Thoracic aorta (tissue), 2 donors: ENCODE measurements around the gene FMNL1. TPM values are rescaled to one million over a fixed set of nuclear protein-coding genes. Genes with fewer than 3 reads are reported as not detected.

ENCODE experiments used
- ATAC-seq: fragments of 150-250 bp; one replicate; pipeline ENCODE4 v1.8.0; 2017; ENCODE audit warnings: low read depth; ENCODE audit not compliant: insufficient number of reproducible peaks, low FRiP score
- DNase-seq: peaks from one replicate; pipeline ENCODE4 v3.0.0-alpha.2; 2020; ENCODE audit warnings: low spot score
- H3K27ac ChIP-seq, 2 donors: fragments of 200-600 bp; sonication (generic); 1 replicate in 1 of 2; 2 replicates in 1 of 2; pipeline ENCODE4 v1.5.1; 2016; ENCODE audit warnings: mild to moderate bottlenecking in 2 of 2, moderate library complexity in 2 of 2
- H3K27me3 ChIP-seq: fragments of 200-600 bp; sonication (generic); replicated peaks from 2 replicates; pipeline ENCODE4 v1.6.0; 2016; ENCODE audit warnings: mild to moderate bottlenecking; ENCODE audit not compliant: insufficient read depth
- H3K36me3 ChIP-seq: fragments of 200-600 bp; sonication (generic); one replicate; pipeline ENCODE4 v1.5.1; 2016
- H3K4me1 ChIP-seq, 2 donors: fragments of 200-600 bp; sonication (generic); 1 replicate in 1 of 2; 2 replicates in 1 of 2; pipeline versions ENCODE4 v1.5.1 to v1.6.0; 2016; ENCODE audit warnings: low read depth in 2 of 2, mild to moderate bottlenecking in 1 of 2; ENCODE audit not compliant: control insufficient read depth in 1 of 2
- H3K4me3 ChIP-seq: fragments of 200-600 bp; sonication (generic); 2 replicates; pipeline ENCODE4 v1.5.1; 2016; ENCODE audit warnings: mild to moderate bottlenecking
- H3K9me3 ChIP-seq: fragments of 200-600 bp; sonication (generic); 2 replicates; pipeline ENCODE4 v1.5.1; 2016
- total RNA-seq, 2 donors: library from RNA; depleted of rRNA; stranded (reverse); fragments of >200 nt; gene quantifications; one replicate each; pipeline versions ENCODE4 v1.1.0 to v1.2.3, GENCODE V29; 2016
- TF ChIP-seq, protein P1 (sequence below): fragments of 200-600 bp; sonication (generic); IDR thresholded peaks from one replicate; pipeline ENCODE4 v1.5.1; 2019; ENCODE audit warnings: antibody characterized with exemption

FMNL1 gene
- total RNA-seq, 2 donors from 2014 or later = 31.4 to 37.2 TPM

DNA sequence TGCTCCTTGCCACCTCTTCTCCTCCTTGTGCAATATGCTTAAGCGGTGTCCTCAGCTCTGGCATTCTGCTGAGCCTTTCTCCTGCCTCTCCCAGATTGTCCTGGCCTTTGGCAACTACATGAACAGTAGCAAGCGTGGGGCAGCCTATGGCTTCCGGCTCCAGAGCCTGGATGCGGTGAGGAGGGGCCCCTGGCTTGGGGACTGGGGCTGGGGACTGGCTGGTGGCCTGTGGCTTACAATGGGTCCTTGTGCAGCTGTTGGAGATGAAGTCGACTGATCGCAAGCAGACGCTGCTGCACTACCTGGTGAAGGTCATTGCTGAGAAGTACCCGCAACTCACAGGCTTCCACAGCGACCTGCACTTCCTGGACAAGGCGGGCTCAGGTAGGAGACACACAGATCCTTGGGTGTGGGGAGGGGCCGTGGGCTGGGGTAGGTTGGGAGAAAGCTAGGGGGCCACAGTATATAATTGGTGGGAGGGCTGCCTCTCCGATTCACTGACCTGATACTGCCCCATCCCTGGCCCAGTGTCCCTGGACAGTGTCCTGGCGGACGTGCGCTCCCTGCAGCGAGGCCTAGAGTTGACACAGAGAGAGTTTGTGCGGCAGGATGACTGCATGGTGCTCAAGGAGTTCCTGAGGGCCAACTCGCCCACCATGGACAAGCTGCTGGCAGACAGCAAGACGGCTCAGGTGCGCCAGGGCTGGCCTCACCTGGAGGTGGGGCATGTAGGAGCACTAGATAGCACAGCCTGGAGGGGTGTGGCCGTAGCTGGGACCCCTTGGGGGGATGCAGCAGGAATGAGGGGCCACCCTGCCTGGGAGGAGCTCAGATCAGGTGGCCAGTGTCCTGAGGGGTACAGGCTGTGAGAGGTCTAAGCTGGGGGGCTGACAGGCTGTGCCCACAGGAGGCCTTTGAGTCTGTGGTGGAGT is 23.3 kb downstream of the FMNL1 start:
- no peak for ATAC-seq
- TF ChIP-seq, protein P1, sequence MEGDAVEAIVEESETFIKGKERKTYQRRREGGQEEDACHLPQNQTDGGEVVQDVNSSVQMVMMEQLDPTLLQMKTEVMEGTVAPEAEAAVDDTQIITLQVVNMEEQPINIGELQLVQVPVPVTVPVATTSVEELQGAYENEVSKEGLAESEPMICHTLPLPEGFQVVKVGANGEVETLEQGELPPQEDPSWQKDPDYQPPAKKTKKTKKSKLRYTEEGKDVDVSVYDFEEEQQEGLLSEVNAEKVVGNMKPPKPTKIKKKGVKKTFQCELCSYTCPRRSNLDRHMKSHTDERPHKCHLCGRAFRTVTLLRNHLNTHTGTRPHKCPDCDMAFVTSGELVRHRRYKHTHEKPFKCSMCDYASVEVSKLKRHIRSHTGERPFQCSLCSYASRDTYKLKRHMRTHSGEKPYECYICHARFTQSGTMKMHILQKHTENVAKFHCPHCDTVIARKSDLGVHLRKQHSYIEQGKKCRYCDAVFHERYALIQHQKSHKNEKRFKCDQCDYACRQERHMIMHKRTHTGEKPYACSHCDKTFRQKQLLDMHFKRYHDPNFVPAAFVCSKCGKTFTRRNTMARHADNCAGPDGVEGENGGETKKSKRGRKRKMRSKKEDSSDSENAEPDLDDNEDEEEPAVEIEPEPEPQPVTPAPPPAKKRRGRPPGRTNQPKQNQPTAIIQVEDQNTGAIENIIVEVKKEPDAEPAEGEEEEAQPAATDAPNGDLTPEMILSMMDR = no peak
- no peaks in the 10 kb centered on the region for H3K36me3 ChIP-seq

DNA sequence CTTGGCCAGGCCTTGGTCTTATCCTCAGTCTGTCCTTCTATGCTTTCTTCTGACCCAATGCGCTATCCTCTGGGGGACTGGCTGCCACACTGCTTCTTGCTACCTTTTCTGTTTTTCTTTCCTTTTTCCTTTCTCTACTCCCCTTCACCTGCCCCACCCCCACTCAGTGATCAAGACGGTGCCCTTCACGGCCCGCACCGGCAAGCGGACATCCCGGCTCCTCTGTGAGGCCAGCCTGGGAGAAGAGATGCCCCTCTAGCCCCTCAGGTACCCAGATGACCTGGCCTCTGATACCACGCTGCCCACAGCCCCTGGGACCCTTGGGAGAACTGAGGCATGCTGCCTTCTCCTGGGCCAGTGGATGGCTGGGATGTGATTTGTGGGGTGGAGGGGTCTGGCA is 24.7 kb downstream of the FMNL1 start:
- Histone ChIP-seq H3K4me1 (peaks cover 11 to 22% of the 10 kb centered on the region in 2 donors), H3K36me3 (no peaks in the 10 kb centered on the region), H3K4me3 (peak overlapping the region; percentile 75), H3K27ac (no peak overlapping the region), H3K27me3 (no peaks in the 10 kb centered on the region), H3K9me3 (no peaks in the 10 kb centered on the region)
- TF ChIP-seq, protein P1 = no peak
- no peak for ATAC-seq
- no peak for DNase-seq

More for the DNA sequence above, 23.3 kb downstream of the FMNL1 start:
- Histone ChIP-seq H3K4me3 (no peak overlapping the region), H3K27ac (no peak overlapping the region), H3K27me3 (no peaks in the 10 kb centered on the region), H3K9me3 (no peaks in the 10 kb centered on the region), H3K4me1 (peaks cover 11 to 31% of the 10 kb centered on the region in 2 donors)
- DNase-seq = no peak

DNA sequence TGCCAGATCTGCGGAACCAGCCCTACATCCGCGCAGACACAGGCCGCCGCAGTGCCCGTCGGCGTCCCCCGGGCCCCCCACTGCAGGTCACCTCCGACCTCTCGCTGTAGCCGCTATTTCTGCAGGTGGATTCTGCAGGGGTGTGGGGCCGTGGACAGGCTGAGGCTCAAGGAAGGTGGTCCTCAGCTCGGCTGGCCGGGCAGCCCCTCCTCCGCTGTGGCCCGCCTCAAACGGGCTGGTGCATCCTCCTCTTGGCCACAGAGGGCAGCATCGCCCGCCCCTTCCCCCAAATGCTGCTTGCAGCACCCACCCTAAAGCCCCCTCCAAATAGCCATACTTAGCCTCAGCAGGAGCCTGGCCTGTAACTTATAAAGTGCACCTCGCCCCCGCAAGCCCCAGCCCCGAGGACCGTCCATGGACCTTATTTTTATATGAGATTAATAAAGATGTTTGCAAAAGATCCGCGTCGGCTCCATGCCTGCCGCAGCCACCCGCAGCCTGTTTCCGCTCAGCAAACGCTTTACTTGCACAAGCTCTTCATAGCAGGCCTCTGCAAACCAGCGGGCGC is 25.3 kb downstream of the FMNL1 start:
- no peaks in the 10 kb centered on the region for H3K36me3 ChIP-seq
- no peak for DNase-seq
- no peak overlapping the region for H3K27ac ChIP-seq
- H3K9me3 ChIP-seq = no peaks in the 10 kb centered on the region
- TF ChIP-seq, protein P1 = peak; percentile 23
- ATAC-seq = no peak
- H3K4me3 ChIP-seq = peak overlapping the region; percentile 75
- peaks cover 11 to 20% of the 10 kb centered on the region in 2 donors for H3K4me1 ChIP-seq
- H3K27me3 ChIP-seq = no peaks in the 10 kb centered on the region

DNA sequence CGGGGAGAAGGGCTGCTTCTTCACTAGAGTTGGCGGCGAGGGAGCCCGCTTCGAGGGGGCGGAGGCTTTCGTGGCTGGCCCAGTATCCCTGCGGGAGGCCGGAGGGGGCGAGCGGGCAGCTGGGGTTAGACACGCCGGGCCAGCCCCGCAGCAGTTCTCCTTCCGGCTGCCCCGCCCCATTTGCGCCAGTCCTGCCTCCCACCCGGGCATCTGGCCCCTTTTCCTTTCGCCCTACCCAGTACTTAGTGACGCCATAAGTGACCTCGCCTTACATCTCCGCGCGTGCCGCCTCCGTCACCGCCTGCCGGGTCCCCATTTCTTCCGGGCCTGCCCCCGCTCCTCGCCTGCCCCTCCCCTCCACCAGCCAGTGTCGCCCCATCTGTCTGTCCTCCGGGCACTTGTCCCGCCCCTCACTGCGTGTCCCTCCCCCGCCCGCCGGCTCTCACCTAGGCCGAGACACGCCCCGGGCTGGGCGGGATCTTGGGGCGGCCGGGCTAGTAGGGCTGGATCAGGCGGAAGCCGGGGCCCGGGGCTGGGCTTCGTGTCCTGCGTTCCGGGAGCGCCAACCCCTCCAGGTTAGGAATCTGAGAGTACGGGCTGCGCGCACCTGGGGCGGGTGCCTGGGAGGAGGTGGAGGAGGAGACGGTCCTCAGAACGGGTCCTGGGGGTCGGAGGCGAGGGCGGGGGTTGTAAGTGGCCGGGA is 25.9 kb downstream of the FMNL1 start:
- no peaks in the 10 kb centered on the region for H3K36me3 ChIP-seq
- peak; percentile 47 for DNase-seq
- H3K9me3 ChIP-seq = no peaks in the 10 kb centered on the region
- H3K27me3 ChIP-seq = no peaks in the 10 kb centered on the region
- TF ChIP-seq, protein P1 = no peak
- H3K27ac ChIP-seq = no peak overlapping the region
- ATAC-seq = no peak
- H3K4me1 ChIP-seq = peaks cover 11 to 20% of the 10 kb centered on the region in 2 donors
- H3K4me3 ChIP-seq = peak overlapping the region; percentile 75
